ENCODE data around the gene RBM43.

DNA sequence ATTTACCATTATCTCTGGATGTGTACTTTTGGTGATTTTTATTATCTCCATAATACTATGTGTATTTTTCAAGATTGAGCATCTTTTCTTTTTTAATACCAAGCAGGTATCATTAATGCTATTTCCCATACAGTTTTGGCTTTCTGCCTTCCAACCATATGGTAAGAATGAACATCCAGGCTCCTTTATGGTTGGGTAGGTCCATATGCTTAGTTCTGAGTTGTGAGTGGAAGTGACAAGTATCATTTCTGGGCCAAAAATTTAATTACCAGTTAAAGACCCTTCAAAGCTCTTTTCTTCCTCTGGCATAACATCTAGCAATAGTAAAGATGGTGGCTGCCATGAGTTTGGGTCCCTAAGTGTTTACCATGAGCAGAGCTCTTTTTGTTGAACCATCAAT, 4.3 kb upstream of the RBM43 start:
- TF ChIP-seq ZFP30 (CRISPR knock-in tag; IDR thresholded peaks at IDR 0.05) (no peak), CREB5 (CRISPR knock-in tag; IDR thresholded peaks at IDR 0.05; ENCODE audit: low read depth) (no peak), ZNF565 (CRISPR knock-in tag; conservative IDR thresholded peaks at IDR 0.05; ENCODE audit: low read depth) (no peak), CSDC2 (CRISPR knock-in tag; IDR thresholded peaks at IDR 0.05) (no peak), ZNF8 (CRISPR knock-in tag; IDR thresholded peaks at IDR 0.05) (no peak), OSR1 (CRISPR knock-in tag; IDR thresholded peaks at IDR 0.05) (no peak), BACH2 (CRISPR knock-in tag; IDR thresholded peaks at IDR 0.05; ENCODE audit: borderline replicate concordance) (no peak), ZC3H10 (CRISPR knock-in tag; IDR thresholded peaks at IDR 0.05) (no peak), TSHZ2 (CRISPR knock-in tag; IDR thresholded peaks at IDR 0.05) (no peak), RARB (CRISPR knock-in tag; IDR thresholded peaks at IDR 0.05) (no peak)
- TF ChIP-seq, protein P1, sequence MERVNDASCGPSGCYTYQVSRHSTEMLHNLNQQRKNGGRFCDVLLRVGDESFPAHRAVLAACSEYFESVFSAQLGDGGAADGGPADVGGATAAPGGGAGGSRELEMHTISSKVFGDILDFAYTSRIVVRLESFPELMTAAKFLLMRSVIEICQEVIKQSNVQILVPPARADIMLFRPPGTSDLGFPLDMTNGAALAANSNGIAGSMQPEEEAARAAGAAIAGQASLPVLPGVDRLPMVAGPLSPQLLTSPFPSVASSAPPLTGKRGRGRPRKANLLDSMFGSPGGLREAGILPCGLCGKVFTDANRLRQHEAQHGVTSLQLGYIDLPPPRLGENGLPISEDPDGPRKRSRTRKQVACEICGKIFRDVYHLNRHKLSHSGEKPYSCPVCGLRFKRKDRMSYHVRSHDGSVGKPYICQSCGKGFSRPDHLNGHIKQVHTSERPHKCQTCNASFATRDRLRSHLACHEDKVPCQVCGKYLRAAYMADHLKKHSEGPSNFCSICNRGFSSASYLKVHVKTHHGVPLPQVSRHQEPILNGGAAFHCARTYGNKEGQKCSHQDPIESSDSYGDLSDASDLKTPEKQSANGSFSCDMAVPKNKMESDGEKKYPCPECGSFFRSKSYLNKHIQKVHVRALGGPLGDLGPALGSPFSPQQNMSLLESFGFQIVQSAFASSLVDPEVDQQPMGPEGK (CRISPR knock-in tag; IDR thresholded peaks at IDR 0.05; ENCODE audit: borderline replicate concordance), result no peak
- TF ChIP-seq, protein P2, sequence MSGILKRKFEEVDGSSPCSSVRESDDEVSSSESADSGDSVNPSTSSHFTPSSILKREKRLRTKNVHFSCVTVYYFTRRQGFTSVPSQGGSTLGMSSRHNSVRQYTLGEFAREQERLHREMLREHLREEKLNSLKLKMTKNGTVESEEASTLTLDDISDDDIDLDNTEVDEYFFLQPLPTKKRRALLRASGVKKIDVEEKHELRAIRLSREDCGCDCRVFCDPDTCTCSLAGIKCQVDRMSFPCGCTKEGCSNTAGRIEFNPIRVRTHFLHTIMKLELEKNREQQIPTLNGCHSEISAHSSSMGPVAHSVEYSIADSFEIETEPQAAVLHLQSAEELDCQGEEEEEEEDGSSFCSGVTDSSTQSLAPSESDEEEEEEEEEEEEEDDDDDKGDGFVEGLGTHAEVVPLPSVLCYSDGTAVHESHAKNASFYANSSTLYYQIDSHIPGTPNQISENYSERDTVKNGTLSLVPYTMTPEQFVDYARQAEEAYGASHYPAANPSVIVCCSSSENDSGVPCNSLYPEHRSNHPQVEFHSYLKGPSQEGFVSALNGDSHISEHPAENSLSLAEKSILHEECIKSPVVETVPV (CRISPR knock-in tag; IDR thresholded peaks at IDR 0.05), result no peak

All from SK-N-SH treated with all-trans-retinoic acid at 6 μM for 48 hours (cell line).